ENCODE data around the gene FBXO28.

- TF ChIP-seq CREM (IDR thresholded peaks at IDR 0.05; ENCODE audit: low read depth) = no peak
- TF ChIP-seq SMC3 (IDR thresholded peaks at IDR 0.05; ENCODE audit: borderline replicate concordance, low read length) = no peak
- TF ChIP-seq RAD21 (IDR thresholded peaks at IDR 0.05; ENCODE audit: insufficient read depth, low read depth, low read length) = no peak
- TF ChIP-seq CTCF (IDR thresholded peaks at IDR 0.05 in 2 of 3, conservative IDR thresholded peaks at IDR 0.05 in 1 of 3; ENCODE audit: control insufficient read depth in 2 of 3, extremely low read depth in 1 of 3, insufficient read depth in 1 of 3, low read depth in 3 of 3, low read length in 3 of 3) = no peak
- no peak for TF ChIP-seq STAT3 (IDR thresholded peaks at IDR 0.05; ENCODE audit: low read depth, low read length)
- TF ChIP-seq PBX3 (IDR thresholded peaks at IDR 0.05; ENCODE audit: insufficient replicate concordance, low read depth, low read length) = no peak
- TF ChIP-seq PRDM15 (CRISPR knock-in tag; IDR thresholded peaks at IDR 0.05) = no peak
- TF ChIP-seq PKNOX1 (IDR thresholded peaks at IDR 0.05) = no peak
- TF ChIP-seq ZBTB40 (IDR thresholded peaks at IDR 0.05; ENCODE audit: borderline replicate concordance) = no peak
- TF ChIP-seq ZBTB33 (IDR thresholded peaks at IDR 0.05) = no peak
- TF ChIP-seq JUNB (IDR thresholded peaks at IDR 0.05) = no peak
Observed at GRCh38 chr1:224065455-224065854, 48.5 kb upstream of the FBXO28 start.
